ENCODE measurements around the gene USP7.

DNA sequence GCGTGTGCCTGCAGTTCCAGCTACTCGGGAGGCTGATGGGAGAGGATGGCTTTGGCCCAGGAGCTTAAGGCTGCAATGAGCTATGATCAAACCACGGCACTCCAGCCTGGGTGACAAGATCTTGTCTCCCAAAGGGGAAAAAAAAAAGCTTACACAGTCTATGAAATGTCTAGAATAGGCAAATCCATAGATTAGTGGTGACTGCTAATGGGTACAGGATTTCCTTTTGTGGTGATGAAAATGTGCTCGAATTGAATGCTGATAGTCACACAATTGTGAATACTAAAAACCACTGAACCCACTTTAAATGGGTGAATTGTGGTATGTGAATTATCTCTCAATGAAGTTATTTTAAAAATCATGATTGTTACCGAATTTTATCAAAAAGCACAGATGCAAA lies 14.9 kb downstream of the USP7 start:
- TF ChIP-seq POLR2AphosphoS5 (IDR thresholded peaks at IDR 0.05; ENCODE audit: low read depth, low read length) (no peak), SIN3A (IDR thresholded peaks at IDR 0.05; ENCODE audit: borderline replicate concordance, insufficient read depth, low read depth, low read length) (no peak)
- TF ChIP-seq, protein P1, sequence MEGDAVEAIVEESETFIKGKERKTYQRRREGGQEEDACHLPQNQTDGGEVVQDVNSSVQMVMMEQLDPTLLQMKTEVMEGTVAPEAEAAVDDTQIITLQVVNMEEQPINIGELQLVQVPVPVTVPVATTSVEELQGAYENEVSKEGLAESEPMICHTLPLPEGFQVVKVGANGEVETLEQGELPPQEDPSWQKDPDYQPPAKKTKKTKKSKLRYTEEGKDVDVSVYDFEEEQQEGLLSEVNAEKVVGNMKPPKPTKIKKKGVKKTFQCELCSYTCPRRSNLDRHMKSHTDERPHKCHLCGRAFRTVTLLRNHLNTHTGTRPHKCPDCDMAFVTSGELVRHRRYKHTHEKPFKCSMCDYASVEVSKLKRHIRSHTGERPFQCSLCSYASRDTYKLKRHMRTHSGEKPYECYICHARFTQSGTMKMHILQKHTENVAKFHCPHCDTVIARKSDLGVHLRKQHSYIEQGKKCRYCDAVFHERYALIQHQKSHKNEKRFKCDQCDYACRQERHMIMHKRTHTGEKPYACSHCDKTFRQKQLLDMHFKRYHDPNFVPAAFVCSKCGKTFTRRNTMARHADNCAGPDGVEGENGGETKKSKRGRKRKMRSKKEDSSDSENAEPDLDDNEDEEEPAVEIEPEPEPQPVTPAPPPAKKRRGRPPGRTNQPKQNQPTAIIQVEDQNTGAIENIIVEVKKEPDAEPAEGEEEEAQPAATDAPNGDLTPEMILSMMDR (IDR thresholded peaks at IDR 0.05), result no peak
- TF ChIP-seq, protein P2, sequence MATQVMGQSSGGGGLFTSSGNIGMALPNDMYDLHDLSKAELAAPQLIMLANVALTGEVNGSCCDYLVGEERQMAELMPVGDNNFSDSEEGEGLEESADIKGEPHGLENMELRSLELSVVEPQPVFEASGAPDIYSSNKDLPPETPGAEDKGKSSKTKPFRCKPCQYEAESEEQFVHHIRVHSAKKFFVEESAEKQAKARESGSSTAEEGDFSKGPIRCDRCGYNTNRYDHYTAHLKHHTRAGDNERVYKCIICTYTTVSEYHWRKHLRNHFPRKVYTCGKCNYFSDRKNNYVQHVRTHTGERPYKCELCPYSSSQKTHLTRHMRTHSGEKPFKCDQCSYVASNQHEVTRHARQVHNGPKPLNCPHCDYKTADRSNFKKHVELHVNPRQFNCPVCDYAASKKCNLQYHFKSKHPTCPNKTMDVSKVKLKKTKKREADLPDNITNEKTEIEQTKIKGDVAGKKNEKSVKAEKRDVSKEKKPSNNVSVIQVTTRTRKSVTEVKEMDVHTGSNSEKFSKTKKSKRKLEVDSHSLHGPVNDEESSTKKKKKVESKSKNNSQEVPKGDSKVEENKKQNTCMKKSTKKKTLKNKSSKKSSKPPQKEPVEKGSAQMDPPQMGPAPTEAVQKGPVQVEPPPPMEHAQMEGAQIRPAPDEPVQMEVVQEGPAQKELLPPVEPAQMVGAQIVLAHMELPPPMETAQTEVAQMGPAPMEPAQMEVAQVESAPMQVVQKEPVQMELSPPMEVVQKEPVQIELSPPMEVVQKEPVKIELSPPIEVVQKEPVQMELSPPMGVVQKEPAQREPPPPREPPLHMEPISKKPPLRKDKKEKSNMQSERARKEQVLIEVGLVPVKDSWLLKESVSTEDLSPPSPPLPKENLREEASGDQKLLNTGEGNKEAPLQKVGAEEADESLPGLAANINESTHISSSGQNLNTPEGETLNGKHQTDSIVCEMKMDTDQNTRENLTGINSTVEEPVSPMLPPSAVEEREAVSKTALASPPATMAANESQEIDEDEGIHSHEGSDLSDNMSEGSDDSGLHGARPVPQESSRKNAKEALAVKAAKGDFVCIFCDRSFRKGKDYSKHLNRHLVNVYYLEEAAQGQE (IDR thresholded peaks at IDR 0.05; ENCODE audit: insufficient read depth in 1 of 2, low read depth in 2 of 2, low read length in 1 of 2), result no peak

All from Panc1 (cell line).